ENCODE results near the gene TRIM4. TPM values are rescaled to one million over a fixed set of nuclear protein-coding genes. Genes with fewer than 3 reads are reported as not detected.
"Not testable (repeated sequence)": the region's sequence is repeated elsewhere in the genome, so short reads cannot be mapped to it uniquely, and the experiment has no call there.

Gene TRIM4
- total RNA-seq, 1 experiment from 2014 or later, result 34.0 TPM

- H3K79me2 ChIP-seq (ENCODE audit: low read depth), result no peaks in the 10 kb centered on the region
- H3K9me3 ChIP-seq (ENCODE audit: insufficient read depth, low read depth), result no peaks in the 10 kb centered on the region; the same call in 1 of the 2 replicates
- ChIA-PET POLR2A (ENCODE audit: unreplicated experiment) (interaction anchor here (0.6 kb wide), 2 partner anchors 59 to 374 kb away, joined by 3 to 7 read pairs; no protein-coding TSS in a partner anchor), CTCF (no interaction called here)
- H2AFZ ChIP-seq, result no peak overlapping the region
- no peaks in the 10 kb centered on the region for H3F3A ChIP-seq (ENCODE audit: insufficient read depth, low read depth)
- intact Hi-C loops (cut with micrococcal nuclease; ENCODE audit: unreplicated experiment), result no loop called here
- TF ChIP-seq CTCF (conservative IDR thresholded peaks at IDR 0.05) (no peak), EZH2 (IDR thresholded peaks at IDR 0.05; ENCODE audit: low read depth) (no peak)
- no peak overlapping the region for H3K4me2 ChIP-seq
- no peaks in the 10 kb centered on the region for H3K4me1 ChIP-seq (replicated peaks; ENCODE audit: insufficient read depth)
- BruUV-seq (replicated peaks), result no TSS peak
- H4K20me1 ChIP-seq (ENCODE audit: insufficient read depth), result peaks cover 9% of the 10 kb centered on the region; the same call in 1 of the 2 replicates
- H3K4me3 ChIP-seq, result no peak overlapping the region
- peaks cover 6% of the 10 kb centered on the region for H3K36me3 ChIP-seq (ENCODE audit: low read depth)
- no peak for DNase-seq
- no peaks in the 10 kb centered on the region for H3K27me3 ChIP-seq (ENCODE audit: insufficient read depth, low read depth)
- no peak overlapping the region for H3K27ac ChIP-seq
- H3K9me2 ChIP-seq (ENCODE audit: insufficient read depth), result no peaks in the 10 kb centered on the region
Measured at GRCh38 chr7:99897322-99898022, 21.9 kb downstream of the TRIM4 start.

- H4K20me1 ChIP-seq (ENCODE audit: insufficient read depth), result peaks cover 5% of the 10 kb centered on the region; the same call in 1 of the 2 replicates
- no peak overlapping the region for H3K27ac ChIP-seq
- BruUV-seq (replicated peaks), result no TSS peak
- DNase-seq, result no peak
- ChIA-PET CTCF (interaction anchor here (0.6 kb wide), 2 partner anchors 150 to 407 kb away, joined by 3 to 4 read pairs; no protein-coding TSS in a partner anchor), POLR2A (ENCODE audit: unreplicated experiment) (no interaction called here)
- no peaks in the 10 kb centered on the region for H3K9me2 ChIP-seq (ENCODE audit: insufficient read depth)
- no peaks in the 10 kb centered on the region for H3K27me3 ChIP-seq (ENCODE audit: insufficient read depth, low read depth)
- no peak overlapping the region for H3K4me2 ChIP-seq
- TF ChIP-seq EZH2 (IDR thresholded peaks at IDR 0.05; ENCODE audit: low read depth) (no peak), CTCF (conservative IDR thresholded peaks at IDR 0.05) (no peak)
- intact Hi-C loops (cut with micrococcal nuclease; ENCODE audit: unreplicated experiment), result no loop called here
- no peaks in the 10 kb centered on the region; the same call in none of the 2 replicates for H3K9me3 ChIP-seq (ENCODE audit: insufficient read depth, low read depth)
- no peaks in the 10 kb centered on the region for H3K79me2 ChIP-seq (ENCODE audit: low read depth)
- no peaks in the 10 kb centered on the region for H3K4me1 ChIP-seq (replicated peaks; ENCODE audit: insufficient read depth)
- H3K36me3 ChIP-seq (ENCODE audit: low read depth), result no peaks in the 10 kb centered on the region
- H2AFZ ChIP-seq, result no peak overlapping the region
- H3K4me3 ChIP-seq, result no peak overlapping the region
- H3F3A ChIP-seq (ENCODE audit: insufficient read depth, low read depth), result no peaks in the 10 kb centered on the region
Measured at GRCh38 chr7:99894738-99895137, 24.6 kb downstream of the TRIM4 start.

- Histone ChIP-seq H4K20me1 (ENCODE audit: insufficient read depth) (peaks cover 5% of the 10 kb centered on the region; the same call in 1 of the 2 replicates), H3K4me3 (no peak overlapping the region), H3K27ac (no peak overlapping the region), H3K9me3 (ENCODE audit: insufficient read depth, low read depth) (no peaks in the 10 kb centered on the region; the same call in 1 of the 2 replicates), H3K4me2 (no peak overlapping the region), H3K9me2 (ENCODE audit: insufficient read depth) (no peaks in the 10 kb centered on the region), H3K27me3 (ENCODE audit: insufficient read depth, low read depth) (no peaks in the 10 kb centered on the region), H3K4me1 (replicated peaks; ENCODE audit: insufficient read depth) (no peaks in the 10 kb centered on the region), H2AFZ (no peak overlapping the region), H3F3A (ENCODE audit: insufficient read depth, low read depth) (no peaks in the 10 kb centered on the region), H3K79me2 (ENCODE audit: low read depth) (no peaks in the 10 kb centered on the region), H3K36me3 (ENCODE audit: low read depth) (no peaks in the 10 kb centered on the region)
- no TSS peak for BruUV-seq (replicated peaks)
- ChIA-PET CTCF (no interaction called here), POLR2A (ENCODE audit: unreplicated experiment) (interaction anchor here (0.6 kb wide), 1 partner anchor 153 kb away, joined by 4 read pairs; no protein-coding TSS in a partner anchor)
- TF ChIP-seq CTCF (conservative IDR thresholded peaks at IDR 0.05) (no peak), EZH2 (IDR thresholded peaks at IDR 0.05; ENCODE audit: low read depth) (no peak)
- intact Hi-C loops (cut with micrococcal nuclease; ENCODE audit: unreplicated experiment), result no loop called here
- DNase-seq, result no peak
Measured at GRCh38 chr7:99893280-99893679, 26.1 kb downstream of the TRIM4 start.

- DNase-seq; H3K4me2 ChIP-seq; POLR2A ChIA-PET (ENCODE audit: unreplicated experiment); H3K9me3 ChIP-seq (ENCODE audit: insufficient read depth, low read depth); H3F3A ChIP-seq (ENCODE audit: insufficient read depth, low read depth); H2AFZ ChIP-seq; H3K36me3 ChIP-seq (ENCODE audit: low read depth); H3K27ac ChIP-seq; H3K79me2 ChIP-seq (ENCODE audit: low read depth); CTCF ChIA-PET; BruUV-seq (replicated peaks); H4K20me1 ChIP-seq (ENCODE audit: insufficient read depth); intact Hi-C loops (cut with micrococcal nuclease; ENCODE audit: unreplicated experiment); H3K27me3 ChIP-seq (ENCODE audit: insufficient read depth, low read depth); H3K4me3 ChIP-seq; H3K9me2 ChIP-seq (ENCODE audit: insufficient read depth); H3K4me1 ChIP-seq (replicated peaks; ENCODE audit: insufficient read depth): not testable (repeated sequence)
Measured at GRCh38 chr7:99890348-99890747, 29.0 kb downstream of the TRIM4 start.

- H2AFZ ChIP-seq; CTCF ChIA-PET; H3K9me2 ChIP-seq (ENCODE audit: insufficient read depth); BruUV-seq (replicated peaks); H3K36me3 ChIP-seq (ENCODE audit: low read depth); H4K20me1 ChIP-seq (ENCODE audit: insufficient read depth); H3K4me1 ChIP-seq (replicated peaks; ENCODE audit: insufficient read depth); H3K79me2 ChIP-seq (ENCODE audit: low read depth); H3K27me3 ChIP-seq (ENCODE audit: insufficient read depth, low read depth); H3F3A ChIP-seq (ENCODE audit: insufficient read depth, low read depth); H3K4me3 ChIP-seq; POLR2A ChIA-PET (ENCODE audit: unreplicated experiment); H3K9me3 ChIP-seq (ENCODE audit: insufficient read depth, low read depth); H3K4me2 ChIP-seq; H3K27ac ChIP-seq; DNase-seq; intact Hi-C loops (cut with micrococcal nuclease; ENCODE audit: unreplicated experiment): not testable (repeated sequence)
Measured at GRCh38 chr7:99888366-99888765, 31.0 kb downstream of the TRIM4 start.
